SJSA1 (cell line): ENCODE results near the gene TEKTIP1. TPM values are rescaled to one million over a fixed set of nuclear protein-coding genes. Genes with fewer than 3 reads are reported as not detected.

Experiments used
- DNase-seq, 2 experiments: peaks; one replicate each; pipeline ENCODE4 v3.0.0-alpha.2; 2015 to 2020; ENCODE audit warnings: low spot score in 2 of 2, low read depth in 1 of 2
- H3K27ac ChIP-seq: fragments of 250-450 bp; sonication (Bioruptor Pico); 2 replicates; pipeline ENCODE4 v1.5.1; 2020; ENCODE audit warnings: mild to moderate bottlenecking, moderate library complexity
- H3K27me3 ChIP-seq: fragments of 250-450 bp; sonication (Bioruptor Pico); replicated peaks from 2 replicates; pipeline ENCODE4 v1.5.1; 2020; ENCODE audit warnings: mild to moderate bottlenecking, moderate library complexity
- H3K36me3 ChIP-seq: fragments of 250-450 bp; sonication (Bioruptor Pico); 2 replicates; pipeline ENCODE4 v1.5.1; 2020; ENCODE audit warnings: mild to moderate bottlenecking
- H3K4me1 ChIP-seq: fragments of 250-450 bp; sonication (Bioruptor Pico); replicated peaks from 2 replicates; pipeline ENCODE4 v1.6.1; 2021; ENCODE audit warnings: mild to moderate bottlenecking
- H3K4me3 ChIP-seq: fragments of 250-450 bp; sonication (Bioruptor Pico); 2 replicates; pipeline ENCODE4 v1.5.1; 2020; ENCODE audit warnings: mild to moderate bottlenecking
- H3K9me3 ChIP-seq: fragments of 250-450 bp; sonication (Bioruptor Pico); replicated peaks from 2 replicates; pipeline ENCODE4 v1.5.1; 2020; ENCODE audit warnings: mild to moderate bottlenecking
- total RNA-seq: library from RNA; depleted of rRNA; stranded (reverse); fragments of >200 nt; shearing (Covaris generic); gene quantifications from 2 replicates; pipeline ENCODE4 v1.2.3, GENCODE V29; 2014; rRNA removed

The TEKTIP1 gene
- total RNA-seq, 1 experiment from 2014 or later, result 0.26 TPM

DNA sequence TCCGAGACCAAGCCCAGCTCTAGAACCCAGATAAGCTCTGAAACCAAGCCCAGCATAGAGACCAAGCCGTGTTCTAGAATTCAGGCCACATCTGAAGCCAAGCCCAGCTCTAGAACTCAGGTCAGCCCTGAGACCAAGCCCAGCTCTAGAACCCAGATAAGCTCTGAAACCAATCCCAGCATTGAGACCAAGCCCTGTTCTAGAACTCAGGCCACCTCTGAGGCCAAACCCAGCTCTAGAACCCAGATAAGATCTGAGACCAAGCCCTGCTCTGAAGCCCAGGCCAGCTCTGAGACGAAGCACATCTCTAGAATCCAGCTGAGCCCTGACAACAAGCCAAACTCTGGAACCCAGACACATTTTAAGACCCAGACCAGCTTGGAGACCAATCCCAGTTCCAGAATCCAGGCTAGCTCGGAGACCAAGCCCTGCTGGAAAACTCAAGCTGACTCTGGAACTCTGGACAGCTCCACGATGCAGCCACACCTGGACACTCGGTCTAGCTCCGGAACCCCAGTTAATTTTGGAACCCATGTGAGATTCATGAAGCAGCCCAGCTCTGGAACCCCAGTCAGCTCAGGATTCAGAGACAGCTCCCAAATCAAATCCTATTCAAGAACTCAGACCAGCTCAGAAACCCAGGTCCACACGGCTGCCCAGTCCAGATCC is 52.2 kb downstream of the TEKTIP1 start:
- Histone ChIP-seq H3K36me3 (peaks cover 21% of the 10 kb centered on the region), H3K9me3 (no peaks in the 10 kb centered on the region), H3K27ac (no peak overlapping the region), H3K27me3 (no peaks in the 10 kb centered on the region), H3K4me1 (peaks cover 2% of the 10 kb centered on the region; the same call in 1 of the 2 replicates), H3K4me3 (no peak overlapping the region)
- DNase-seq, result no peak

DNA sequence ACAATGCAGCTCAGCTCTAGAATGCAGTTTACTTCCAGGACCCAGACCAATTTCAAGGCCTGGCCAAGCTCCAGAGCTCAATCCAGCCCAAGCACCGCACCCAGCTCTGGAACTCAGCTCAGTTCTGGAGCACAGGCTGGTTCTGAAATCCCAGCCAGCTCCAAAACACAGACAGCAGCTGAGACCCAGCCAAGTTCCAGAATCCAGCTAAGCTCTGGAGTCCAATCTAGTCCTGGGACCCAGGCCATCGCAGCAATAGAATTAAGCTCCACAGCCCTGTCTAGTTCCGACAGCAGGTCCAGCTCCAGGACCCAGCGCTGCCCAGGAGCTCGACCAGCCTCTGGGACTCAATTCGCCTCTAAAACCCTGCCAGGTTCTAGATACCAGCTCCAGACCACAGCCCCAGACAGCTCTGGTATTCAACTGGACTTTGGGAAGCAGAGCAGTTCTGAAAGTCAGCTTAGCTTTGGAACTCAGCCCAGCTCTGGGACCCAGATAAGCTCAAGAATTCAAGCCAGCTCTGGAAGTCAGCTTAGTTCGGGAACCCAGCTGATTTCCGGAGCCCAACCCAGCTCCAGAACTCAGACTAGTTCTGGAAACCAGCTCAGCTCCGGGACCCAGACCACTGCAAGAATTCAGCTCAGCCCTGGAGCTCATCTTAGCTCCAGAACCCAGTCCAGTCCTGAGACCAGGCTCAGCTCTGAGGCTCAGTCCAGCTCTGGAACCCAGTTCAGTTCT is 53.1 kb downstream of the TEKTIP1 start:
- H3K4me1 ChIP-seq, result no peaks in the 10 kb centered on the region
- H3K4me3 ChIP-seq, result no peak overlapping the region
- no peak for DNase-seq
- H3K9me3 ChIP-seq, result no peaks in the 10 kb centered on the region
- no peaks in the 10 kb centered on the region for H3K27me3 ChIP-seq
- H3K27ac ChIP-seq, result no peak overlapping the region
- H3K36me3 ChIP-seq, result peaks cover 21% of the 10 kb centered on the region

DNA sequence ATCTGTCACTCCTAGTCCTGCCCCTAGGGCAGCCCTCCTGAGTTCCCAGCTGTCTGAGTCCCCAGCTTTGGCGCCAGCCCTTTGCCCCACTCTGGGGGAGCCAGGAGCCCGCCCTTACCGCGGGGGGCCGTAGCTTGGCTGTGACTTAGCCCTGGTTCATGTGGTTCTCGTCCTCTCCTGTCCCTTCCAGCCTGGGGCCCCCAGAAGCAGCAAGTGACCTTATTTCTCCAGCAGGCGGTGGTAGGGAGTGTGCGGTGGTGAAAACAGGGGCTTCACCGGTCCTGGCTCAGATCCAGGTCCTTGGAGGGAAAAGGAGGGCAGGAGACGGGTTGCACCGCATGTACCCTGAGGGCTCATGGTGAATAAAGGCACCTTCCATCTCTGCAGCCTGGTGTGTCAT is 54.2 kb downstream of the TEKTIP1 start:
- no peak overlapping the region for H3K4me3 ChIP-seq
- H3K4me1 ChIP-seq, result no peaks in the 10 kb centered on the region
- H3K27me3 ChIP-seq, result no peaks in the 10 kb centered on the region
- H3K36me3 ChIP-seq, result peaks cover 21% of the 10 kb centered on the region
- no peak overlapping the region for H3K27ac ChIP-seq
- H3K9me3 ChIP-seq, result no peaks in the 10 kb centered on the region
- DNase-seq, result no peak

Other genes starting within 250 kb of the TEKTIP1 start
- gene NFIC, start 172.6 kb upstream of the TEKTIP1 start, total RNA-seq, result 19.9 and 27.6 TPM in 2 replicates
- gene SMIM24, start 58.6 kb upstream of the TEKTIP1 start, total RNA-seq, result not detected in 2 replicates
- gene SMIM44, start 55.7 kb upstream of the TEKTIP1 start, total RNA-seq, result not detected in 2 replicates
- gene DOHH, start 38.5 kb upstream of the TEKTIP1 start, total RNA-seq, result 29.4 and 40.5 TPM in 2 replicates
- gene FZR1, start 32.9 kb upstream of the TEKTIP1 start, total RNA-seq, result 39.3 and 53.4 TPM in 2 replicates
- gene MFSD12, start 18.4 kb downstream of the TEKTIP1 start, total RNA-seq, result 124 and 132 TPM in 2 replicates
- 229 and 260 TPM in 2 replicates for gene HMG20B, start 33.8 kb downstream of the TEKTIP1 start, total RNA-seq
- 9.2 and 13.1 TPM in 2 replicates for gene GIPC3, start 46.3 kb downstream of the TEKTIP1 start, total RNA-seq
- not detected in 2 replicates for gene TBXA2R, start 67.7 kb downstream of the TEKTIP1 start, total RNA-seq
- 29.3 and 45.2 TPM in 2 replicates for gene CACTIN, start 87.6 kb downstream of the TEKTIP1 start, total RNA-seq
- 15.9 and 21.1 TPM in 2 replicates for gene PIP5K1C, start 161.3 kb downstream of the TEKTIP1 start, total RNA-seq
- gene TJP3, start 169.2 kb downstream of the TEKTIP1 start, total RNA-seq, result not detected in 2 replicates
- 18.1 and 24.3 TPM in 2 replicates for gene APBA3, start 222.5 kb downstream of the TEKTIP1 start, total RNA-seq
- gene MRPL54, start 223.5 kb downstream of the TEKTIP1 start, total RNA-seq, result 52.7 and 55.5 TPM in 2 replicates
- gene RAX2, start 233.1 kb downstream of the TEKTIP1 start, total RNA-seq, result not detected in 2 replicates
- not detected in 2 replicates for gene MATK, start 247.2 kb downstream of the TEKTIP1 start, total RNA-seq